Adrenal gland (tissue), 12 donors: ENCODE results near the gene OR9Q1. TPM values are rescaled to one million over a fixed set of nuclear protein-coding genes. Genes with fewer than 3 reads are reported as not detected.
"Not testable (repeated sequence)": the region's sequence is repeated elsewhere in the genome, so short reads cannot be mapped to it uniquely, and the experiment has no call there.

ENCODE experiments used
- DNase-seq, 7 donors: peaks; one replicate each; pipeline ENCODE4 v3.0.0-alpha.2; 2019 to 2020
- H3K27ac ChIP-seq, 5 donors: fragments of 200-600 bp; sonication (generic) in 4 of 5; 1 replicate in 3 of 5; 2 replicates in 2 of 5; pipeline versions ENCODE4 v1.5.1 to v1.8.0; 2016 to 2020; ENCODE audit warnings: mild to moderate bottlenecking in 1 of 5
- H3K27me3 ChIP-seq: fragments of 200-600 bp; 2 replicates; pipeline ENCODE4 v1.8.0; 2021
- H3K36me3 ChIP-seq, 2 donors: fragments of 200-600 bp; replicated peaks in 1 of 2; 1 replicate in 1 of 2; 2 replicates in 1 of 2; pipeline versions ENCODE4 v1.5.1 to v1.8.0; 2018 to 2022
- H3K4me1 ChIP-seq, 2 donors: fragments of 200-600 bp; replicated peaks in 1 of 2; 1 replicate in 1 of 2; 2 replicates in 1 of 2; pipeline versions ENCODE4 v1.5.1 to v1.8.0; 2018 to 2021
- H3K4me3 ChIP-seq, 4 donors: fragments of 200-600 bp; sonication (generic) in 3 of 4; one replicate each; pipeline ENCODE4 v1.5.1; 2016 to 2018
- H3K9me3 ChIP-seq, 3 donors: fragments of 200-600 bp; sonication (generic) in 1 of 3; replicated peaks in 1 of 3; 1 replicate in 2 of 3; 2 replicates in 1 of 3; pipeline versions ENCODE4 v1.5.1 to v1.8.0; 2016 to 2021
- POLR2A ChIP-seq, 2 donors: fragments of 450-650 bp; IDR thresholded peaks; one replicate each; pipeline ENCODE4 v1.6.1; 2017; ENCODE audit warnings: antibody characterized with exemption in 2 of 2, mild to moderate bottlenecking in 2 of 2, moderate library complexity in 1 of 2
- WGBS, 4 donors: extraction: QIAGEN DNeasy Blood & Tissue Kit in 2 of 4; methylation state at CpG; one replicate each; pipeline versions ENCODE4 v1.1.5 to v1.1.7; 2013 to 2017; 5-methylcytosine and 5-hydroxymethylcytosine counted together
- intact Hi-C, 2 donors: fragments of 100-400 bp; cut with DNase I; formaldehyde crosslinking; loops; one replicate each; pipeline versions ENCODE4 v1.14.1 to v1.15.0; 2022 to 2023
- polyA plus RNA-seq, 3 donors: library from polyadenylated mRNA; stranded (reverse); fragments of 200-250 nt in 2 of 3; fragments of 350-450 nt in 1 of 3; fragmentation: Illumina TruSeq in 1 of 3; extraction: RNeasy Lipid Tissue Mini Kit (QIAGEN cat#74804) in 1 of 3; gene quantifications; one replicate each; pipeline ENCODE4 v1.2.3, GENCODE V29; 2013 to 2014
- total RNA-seq, 9 donors: library from RNA; depleted of rRNA in 4 of 9; stranded (reverse); fragments of >200 nt in 4 of 9; fragments of 120-200 nt in 1 of 9; fragmentation: NEBNext Ultra II Directional in 1 of 9; extraction: Animal tissue kit (Norgen Biotek cat#: 25700) in 1 of 9; gene quantifications; one replicate each; pipeline versions ENCODE4 v1.1.0 to v1.2.4, GENCODE V29; 2013 to 2023
- TF ChIP-seq, protein P1 (sequence below), 6 experiments: fragments of 450-650 bp in 4 of 6; fragments of 200-600 bp in 2 of 6; sonication (generic) in 1 of 6; IDR thresholded peaks; 1 replicate in 5 of 6; 2 replicates in 1 of 6; pipeline versions ENCODE4 v1.5.1 to v1.8.0; 2016 to 2021; ENCODE audit warnings: antibody characterized with exemption in 6 of 6, mild to moderate bottlenecking in 2 of 6, moderate library complexity in 1 of 6
- donor health status: healthy with polysubstance abuse.
- donor health status: Bipolar disorder and iron deficiency.
- donor health status: DM: yes; HTN: yes; CAD: no.
- donor health status: DM: no; HTN: no; CAD: no.
- donor health status: DM: no; HTN: no; CAD: no.
- donor health status: DM: yes; HTN: yes; CAD: no.

OR9Q1 gene
- total and polyA plus RNA-seq, 12 donors, result not detected

DNA sequence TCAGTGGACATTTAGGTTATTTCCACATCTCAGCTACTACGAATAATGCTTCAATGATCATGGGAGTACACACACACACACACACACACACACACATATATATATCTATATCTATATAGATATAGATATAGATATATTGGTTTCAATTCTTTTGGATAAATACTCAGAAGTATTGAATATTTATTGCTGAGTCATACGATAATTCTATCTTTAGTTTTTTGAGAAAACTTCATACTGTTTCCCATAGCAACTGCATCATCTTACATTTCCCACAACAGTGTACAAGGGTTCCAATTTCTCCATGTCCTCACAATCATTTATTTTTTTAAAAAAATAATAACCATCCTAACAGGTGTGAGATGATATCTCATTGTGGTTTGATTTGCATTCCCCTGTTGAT lies 172.3 kb downstream of the OR9Q1 start:
- WGBS, 4 donors, result 66 to 97% (median 75%) methylated on average over 2 of the region's 2 CpGs
- Histone ChIP-seq H3K4me1 (no peaks in the 10 kb centered on the region), H3K27ac (no peak overlapping the region), H3K9me3 (no peaks in the 10 kb centered on the region), H3K4me3 (no peak overlapping the region), H3K27me3 (no peaks in the 10 kb centered on the region), H3K36me3 (no peaks in the 10 kb centered on the region)
- intact Hi-C loops, result no loop called here
- TF ChIP-seq, protein P1, sequence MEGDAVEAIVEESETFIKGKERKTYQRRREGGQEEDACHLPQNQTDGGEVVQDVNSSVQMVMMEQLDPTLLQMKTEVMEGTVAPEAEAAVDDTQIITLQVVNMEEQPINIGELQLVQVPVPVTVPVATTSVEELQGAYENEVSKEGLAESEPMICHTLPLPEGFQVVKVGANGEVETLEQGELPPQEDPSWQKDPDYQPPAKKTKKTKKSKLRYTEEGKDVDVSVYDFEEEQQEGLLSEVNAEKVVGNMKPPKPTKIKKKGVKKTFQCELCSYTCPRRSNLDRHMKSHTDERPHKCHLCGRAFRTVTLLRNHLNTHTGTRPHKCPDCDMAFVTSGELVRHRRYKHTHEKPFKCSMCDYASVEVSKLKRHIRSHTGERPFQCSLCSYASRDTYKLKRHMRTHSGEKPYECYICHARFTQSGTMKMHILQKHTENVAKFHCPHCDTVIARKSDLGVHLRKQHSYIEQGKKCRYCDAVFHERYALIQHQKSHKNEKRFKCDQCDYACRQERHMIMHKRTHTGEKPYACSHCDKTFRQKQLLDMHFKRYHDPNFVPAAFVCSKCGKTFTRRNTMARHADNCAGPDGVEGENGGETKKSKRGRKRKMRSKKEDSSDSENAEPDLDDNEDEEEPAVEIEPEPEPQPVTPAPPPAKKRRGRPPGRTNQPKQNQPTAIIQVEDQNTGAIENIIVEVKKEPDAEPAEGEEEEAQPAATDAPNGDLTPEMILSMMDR (IDR thresholded peaks at IDR 0.05), result no peak
- no peak for TF ChIP-seq POLR2A (IDR thresholded peaks at IDR 0.05)
- no peak for DNase-seq

GRCh38 chr11:58199271-58199670 lies 175.6 kb downstream of the OR9Q1 start:
- no peak overlapping the region for H3K27ac ChIP-seq
- no peak for DNase-seq
- intact Hi-C loops, result no loop called here
- no peak overlapping the region for H3K4me3 ChIP-seq
- no peaks in the 10 kb centered on the region for H3K4me1 ChIP-seq
- WGBS, 4 donors, result 36 to 58% (median 45%) methylated on average over 1 of the region's 1 CpG
- H3K27me3 ChIP-seq, result no peaks in the 10 kb centered on the region
- no peaks in the 10 kb centered on the region for H3K36me3 ChIP-seq
- H3K9me3 ChIP-seq, result no peaks in the 10 kb centered on the region
- TF ChIP-seq, protein P1 (IDR thresholded peaks at IDR 0.05), result no peak
- no peak for TF ChIP-seq POLR2A (IDR thresholded peaks at IDR 0.05)

GRCh38 chr11:58204042-58204441 lies 180.4 kb downstream of the OR9Q1 start, which contains the start of gene OR1S2:
Gene OR1S2 (minus strand): TSS chr11:58204142. CDS start chr11:58204142, 0 bp downstream.
- intact Hi-C loops, result no loop called here
- H3K9me3 ChIP-seq, result no peaks in the 10 kb centered on the region
- no peaks in the 10 kb centered on the region for H3K27me3 ChIP-seq
- no peaks in the 10 kb centered on the region for H3K36me3 ChIP-seq
- TF ChIP-seq, protein P1 (IDR thresholded peaks at IDR 0.05), result no peak
- TF ChIP-seq POLR2A (IDR thresholded peaks at IDR 0.05), result no peak
- H3K27ac ChIP-seq, result no peak within 1 kb of the TSS
- no peaks in the 10 kb centered on the region for H3K4me1 ChIP-seq
- H3K4me3 ChIP-seq, result no peak within 1 kb of the TSS
- DNase-seq, result no peak

GRCh38 chr11:58212420-58212819 lies 188.7 kb downstream of the OR9Q1 start, which contains the start of gene OR1S1:
Gene OR1S1 (plus strand): TSS chr11:58212720.
- H3K9me3 ChIP-seq, H3K4me3 ChIP-seq, H3K4me1 ChIP-seq, H3K27ac ChIP-seq, DNase-seq, H3K27me3 ChIP-seq, H3K36me3 ChIP-seq, intact Hi-C loops: not testable (repeated sequence)
- 72 to 83% (median 77%) methylated on average over 2 of the region's 2 CpGs for WGBS, 4 donors

DNA sequence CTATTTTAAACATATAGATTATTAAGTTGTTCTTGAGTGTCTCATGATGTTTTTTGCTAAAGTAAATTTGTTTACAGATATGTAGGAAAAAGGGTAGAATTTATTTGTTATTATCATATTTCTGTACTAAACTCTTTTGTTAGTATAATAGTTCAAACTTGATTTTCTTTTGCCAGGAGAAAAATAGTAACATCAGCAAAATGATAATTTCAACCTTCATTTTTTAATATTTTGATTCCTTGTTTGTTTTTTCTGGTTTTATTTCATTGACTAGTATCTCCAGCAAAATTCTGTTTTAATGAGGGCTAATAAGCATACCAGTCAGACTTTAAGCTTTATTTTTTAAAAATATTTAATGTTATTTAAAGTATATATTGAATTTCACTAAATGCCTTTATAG lies 192.8 kb downstream of the OR9Q1 start:
- H3K4me1 ChIP-seq, result no peaks in the 10 kb centered on the region
- H3K9me3 ChIP-seq, result no peaks in the 10 kb centered on the region
- no peaks in the 10 kb centered on the region for H3K36me3 ChIP-seq
- no peak overlapping the region for H3K27ac ChIP-seq
- TF ChIP-seq, protein P1 (IDR thresholded peaks at IDR 0.05), result no peak
- TF ChIP-seq POLR2A (IDR thresholded peaks at IDR 0.05), result no peak
- no peak overlapping the region for H3K4me3 ChIP-seq
- DNase-seq, result no peak
- intact Hi-C loops, result no loop called here
- no peaks in the 10 kb centered on the region for H3K27me3 ChIP-seq
